AG04449 (cell line): ENCODE measurements around the gene MAP3K20.

Experiments
- CTCF ChIA-PET: fragments of 350-600 bp; formaldehyde crosslinking; extraction: SDS; loops from one replicate; lab custom pipeline; 2021; ENCODE audit warnings: antibody characterized with exemption; lab: Yijun Ruan, JAX
- POLR2A ChIA-PET: fragments of 400-600, 350-600 bp; formaldehyde crosslinking; extraction: SDS; loops from one replicate; lab custom pipeline; 2020; ENCODE audit warnings: antibody characterized with exemption, inconsistent platforms; lab: Yijun Ruan, JAX
- DNase-seq: peaks from one replicate; pipeline ENCODE4 v3.0.0-alpha.2; 2010; ENCODE audit warnings: low read depth, low spot score
- H3K4me3 ChIP-seq: 2 replicates; pipeline ENCODE4 v1.5.1; 2011; ENCODE audit warnings: low read depth, mild to moderate bottlenecking, control low read depth, low read length
- CTCF ChIP-seq: IDR thresholded peaks from one replicate; pipeline ENCODE4 v1.5.1; 2011; ENCODE audit warnings: mild to moderate bottlenecking, moderate library complexity, low read length, control low read depth, inconsistent platforms; ENCODE audit not compliant: insufficient read depth; ENCODE audit errors: missing control alignments

MAP3K20 gene

GRCh38 chr2:173094731-173095130 is 19.1 kb downstream of the MAP3K20 start:
- CTCF ChIA-PET: interaction anchor here (1.3 to 3.3 kb wide), 2 partner anchors 67 to 116 kb away, joined by 4 to 14 read pairs; no protein-coding TSS in a partner anchor
- no peak for DNase-seq
- POLR2A ChIA-PET: no interaction called here
- H3K4me3 ChIP-seq: no peak overlapping the region
- TF ChIP-seq CTCF: no peak

GRCh38 chr2:173095356-173095755 is 19.7 kb downstream of the MAP3K20 start:
- ChIA-PET CTCF (interaction anchor here (1.3 to 3.3 kb wide), 2 partner anchors 68 to 115 kb away, joined by 4 to 14 read pairs; no protein-coding TSS in a partner anchor), POLR2A (no interaction called here)
- no peak for TF ChIP-seq CTCF
- H3K4me3 ChIP-seq: no peak overlapping the region
- no peak for DNase-seq

- TF ChIP-seq CTCF: no peak
- ChIA-PET CTCF (interaction anchor here (0.8 to 3.1 kb wide), 2 partner anchors 10 to 72 kb away, joined by 3 to 12 read pairs; no protein-coding TSS in a partner anchor), POLR2A (interaction anchor here (0.6 kb wide), 1 partner anchor 17 kb away, joined by 3 read pairs; no protein-coding TSS in a partner anchor)
Observed at GRCh38 chr2:173099271-173099670, 23.6 kb downstream of the MAP3K20 start.

GRCh38 chr2:173099804-173100203 is 24.2 kb downstream of the MAP3K20 start:
- DNase-seq: no peak
- ChIA-PET POLR2A (interaction anchor here (0.6 kb wide), 1 partner anchor 16 kb away, joined by 3 read pairs; no protein-coding TSS in a partner anchor), CTCF (interaction anchor here (2.0 to 3.1 kb wide), 2 partner anchors 72 to 111 kb away, joined by 8 to 12 read pairs; no protein-coding TSS in a partner anchor)
- TF ChIP-seq CTCF: no peak
- no peak overlapping the region for H3K4me3 ChIP-seq

More at GRCh38 chr2:173099271-173099670, 23.6 kb downstream of the MAP3K20 start:
- H3K4me3 ChIP-seq: no peak overlapping the region
- DNase-seq: no peak

GRCh38 chr2:173101687-173102086 is 26.0 kb downstream of the MAP3K20 start:
- POLR2A ChIA-PET: no interaction called here
- no peak for TF ChIP-seq CTCF
- H3K4me3 ChIP-seq: no peak overlapping the region
- no peak for DNase-seq
- CTCF ChIA-PET: interaction anchor here (1.3 to 3.1 kb wide), 3 partner anchors 11 to 109 kb away, joined by 5 to 12 read pairs (median 8); no protein-coding TSS in a partner anchor

GRCh38 chr2:173104156-173104555 is 28.5 kb downstream of the MAP3K20 start:
- no peak for DNase-seq
- ChIA-PET CTCF (interaction anchor here (0.6 to 1.0 kb wide), 3 partner anchors 14 to 106 kb away, joined by 3 read pairs; no protein-coding TSS in a partner anchor), POLR2A (no interaction called here)
- H3K4me3 ChIP-seq: no peak overlapping the region
- no peak for TF ChIP-seq CTCF
